Cardiac fibroblast (primary cell): ENCODE data around the gene CHRDL1.

Experiments
- DNase-seq, 2 donors: peaks; one replicate each; pipeline versions ENCODE4 v3.0.0 to v3.0.0-alpha.2; 2010; ENCODE audit warnings: low read depth in 2 of 2
- H3K4me3 ChIP-seq, 2 donors: replicated peaks in 1 of 2; 1 replicate in 1 of 2; 2 replicates in 1 of 2; pipeline ENCODE4 v1.5.1; 2011; ENCODE audit warnings: low read depth in 2 of 2, low read length in 2 of 2, mild to moderate bottlenecking in 2 of 2, moderate library complexity in 1 of 2
- CTCF ChIP-seq: IDR thresholded peaks from one replicate; pipeline ENCODE4 v1.5.1; 2011; ENCODE audit warnings: low read depth, mild to moderate bottlenecking, low read length, inconsistent platforms

Gene CHRDL1

GRCh38 chrX:110805303-110805702 is 9.7 kb upstream of the CHRDL1 start:
- DNase-seq: no peak
- no peak overlapping the region for H3K4me3 ChIP-seq
- no peak for TF ChIP-seq CTCF

- TF ChIP-seq CTCF: no peak
- no peak for DNase-seq
- no peak overlapping the region for H3K4me3 ChIP-seq
Observed at GRCh38 chrX:110804446-110804845, 8.8 kb upstream of the CHRDL1 start.

DNA sequence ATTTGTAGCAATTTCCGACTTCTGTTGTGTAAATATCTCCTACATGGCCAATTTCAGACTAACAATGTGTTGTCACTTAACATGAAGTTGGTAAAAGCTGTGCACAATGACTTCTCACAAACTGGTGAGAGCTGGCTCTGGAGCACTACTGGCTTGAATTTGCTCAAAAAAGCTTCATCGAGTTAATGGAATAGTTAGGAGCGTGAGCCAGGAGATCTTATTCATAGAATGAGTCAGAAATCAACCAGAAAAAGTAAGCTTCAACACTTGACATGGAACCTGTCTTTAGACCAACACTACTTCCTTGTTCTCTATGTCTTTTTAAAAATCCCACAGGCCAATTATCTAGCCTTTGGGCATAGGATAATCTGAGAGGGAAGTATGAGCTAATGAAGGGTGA is 7.9 kb upstream of the CHRDL1 start:
- H3K4me3 ChIP-seq: no peak overlapping the region
- TF ChIP-seq CTCF: no peak
- no peak for DNase-seq

- no peak overlapping the region for H3K4me3 ChIP-seq
- no peak for DNase-seq
- TF ChIP-seq CTCF: no peak
Observed at GRCh38 chrX:110796407-110796697, 735 bp upstream of the CHRDL1 start.

- no peak for TF ChIP-seq CTCF
- no peak overlapping the region for H3K4me3 ChIP-seq
- no peak for DNase-seq
Observed at GRCh38 chrX:110794601-110795000, 1.0 kb downstream of the CHRDL1 start.

DNA sequence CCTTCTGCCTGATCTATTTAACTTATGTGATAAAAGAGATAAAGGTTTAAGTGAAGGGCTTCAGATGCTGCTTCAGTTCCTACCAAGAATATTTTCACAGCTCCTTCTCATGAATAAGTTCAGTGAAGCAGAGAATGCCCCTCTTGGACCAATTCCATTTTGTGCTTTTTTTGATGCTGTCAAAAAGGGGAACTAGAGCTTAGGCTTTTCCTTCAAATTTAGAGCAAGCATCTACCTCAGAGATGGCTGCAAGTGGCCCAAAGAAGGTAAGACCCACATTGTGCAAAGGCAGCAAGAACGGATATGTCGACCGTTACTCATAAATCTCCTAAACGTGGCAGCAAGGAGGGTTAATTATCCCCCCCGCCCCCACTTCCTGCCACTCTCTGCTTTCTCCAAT is 4.5 kb downstream of the CHRDL1 start:
- no peak for DNase-seq
- no peak overlapping the region for H3K4me3 ChIP-seq
- TF ChIP-seq CTCF: no peak

DNA sequence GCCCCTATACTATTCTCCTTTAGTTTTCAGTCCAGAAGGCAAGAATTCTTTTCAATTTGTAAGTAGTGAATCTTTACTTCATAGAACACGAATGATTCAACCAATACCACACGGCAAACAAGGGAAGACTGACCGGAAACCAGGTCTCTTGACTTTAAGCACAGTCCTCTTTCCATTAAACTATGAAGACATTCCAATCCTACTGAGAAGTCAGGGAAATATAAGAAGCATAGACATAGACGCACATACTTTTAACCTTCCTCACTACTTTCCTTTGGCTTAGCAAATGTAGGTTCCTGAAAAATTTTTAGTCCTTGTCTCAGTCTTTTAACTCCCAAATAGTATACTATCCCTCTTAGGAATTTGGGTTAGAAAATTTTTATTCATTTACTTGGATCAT is 9.1 kb downstream of the CHRDL1 start:
- TF ChIP-seq CTCF: no peak
- H3K4me3 ChIP-seq: no peak overlapping the region
- no peak for DNase-seq
